ENCODE data around the gene RTL1.

GRCh38 chr14:100894416-100894815 lies 9.1 kb downstream of the RTL1 start:
- TF ChIP-seq, protein P1, sequence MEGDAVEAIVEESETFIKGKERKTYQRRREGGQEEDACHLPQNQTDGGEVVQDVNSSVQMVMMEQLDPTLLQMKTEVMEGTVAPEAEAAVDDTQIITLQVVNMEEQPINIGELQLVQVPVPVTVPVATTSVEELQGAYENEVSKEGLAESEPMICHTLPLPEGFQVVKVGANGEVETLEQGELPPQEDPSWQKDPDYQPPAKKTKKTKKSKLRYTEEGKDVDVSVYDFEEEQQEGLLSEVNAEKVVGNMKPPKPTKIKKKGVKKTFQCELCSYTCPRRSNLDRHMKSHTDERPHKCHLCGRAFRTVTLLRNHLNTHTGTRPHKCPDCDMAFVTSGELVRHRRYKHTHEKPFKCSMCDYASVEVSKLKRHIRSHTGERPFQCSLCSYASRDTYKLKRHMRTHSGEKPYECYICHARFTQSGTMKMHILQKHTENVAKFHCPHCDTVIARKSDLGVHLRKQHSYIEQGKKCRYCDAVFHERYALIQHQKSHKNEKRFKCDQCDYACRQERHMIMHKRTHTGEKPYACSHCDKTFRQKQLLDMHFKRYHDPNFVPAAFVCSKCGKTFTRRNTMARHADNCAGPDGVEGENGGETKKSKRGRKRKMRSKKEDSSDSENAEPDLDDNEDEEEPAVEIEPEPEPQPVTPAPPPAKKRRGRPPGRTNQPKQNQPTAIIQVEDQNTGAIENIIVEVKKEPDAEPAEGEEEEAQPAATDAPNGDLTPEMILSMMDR (IDR thresholded peaks at IDR 0.05; ENCODE audit: extremely low read depth in 1 of 2, insufficient read depth in 1 of 2, low read depth in 1 of 2, low read length in 2 of 2) = no peak
- no peak for TF ChIP-seq MAX (IDR thresholded peaks at IDR 0.05; ENCODE audit: insufficient read depth, insufficient read length)
- TF ChIP-seq POLR2A (IDR thresholded peaks at IDR 0.05; ENCODE audit: low read depth, low read length) = no peak

Data from endothelial cell of umbilical vein (primary cell).